ENCODE measurements around the gene RFTN1.
A peak's percentile ranks its signal among the peaks of the same experiment; 100 is the strongest.

Gene RFTN1

DNA sequence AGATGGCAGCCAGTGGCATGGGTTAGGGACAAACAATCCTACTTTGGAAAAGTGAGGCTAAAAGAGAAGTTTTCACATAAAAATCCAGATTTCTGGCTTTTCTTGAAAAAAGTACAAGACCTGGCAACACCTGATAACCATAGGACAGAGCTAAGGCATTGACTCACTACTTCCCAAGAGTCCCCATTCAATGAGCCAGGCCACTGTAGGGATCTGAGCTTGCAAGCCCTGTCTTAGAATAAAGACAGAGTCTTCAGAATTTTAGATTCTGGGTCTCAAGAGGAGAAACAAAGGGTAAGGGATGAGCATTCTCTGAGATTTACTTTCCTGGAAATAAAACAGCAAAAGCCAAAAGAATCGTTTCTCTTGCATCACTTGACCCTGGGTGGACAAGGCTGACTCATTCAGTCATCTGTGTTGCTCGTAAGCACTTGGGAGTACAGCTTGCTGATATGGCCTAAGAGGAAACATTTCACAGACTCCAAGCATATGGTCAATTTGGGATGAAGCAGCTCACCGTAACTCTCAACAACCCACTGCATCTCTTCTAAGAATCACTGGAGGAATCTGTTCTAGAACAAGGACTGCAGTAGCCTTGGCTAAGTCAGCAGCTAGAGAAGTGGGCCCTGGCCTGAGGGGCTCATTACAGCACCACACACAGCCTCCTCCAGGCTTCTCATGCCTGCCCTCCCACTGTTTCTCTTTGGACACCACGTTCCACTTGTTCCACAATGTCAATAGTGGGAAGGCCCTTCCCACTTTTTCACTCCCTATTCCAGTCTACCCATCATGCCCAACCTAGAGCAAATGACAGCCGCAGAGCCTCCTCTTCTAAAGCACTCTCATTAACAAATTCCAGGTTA lies 86.2 kb downstream of the RFTN1 start:
- DNase-seq = no peak

DNA sequence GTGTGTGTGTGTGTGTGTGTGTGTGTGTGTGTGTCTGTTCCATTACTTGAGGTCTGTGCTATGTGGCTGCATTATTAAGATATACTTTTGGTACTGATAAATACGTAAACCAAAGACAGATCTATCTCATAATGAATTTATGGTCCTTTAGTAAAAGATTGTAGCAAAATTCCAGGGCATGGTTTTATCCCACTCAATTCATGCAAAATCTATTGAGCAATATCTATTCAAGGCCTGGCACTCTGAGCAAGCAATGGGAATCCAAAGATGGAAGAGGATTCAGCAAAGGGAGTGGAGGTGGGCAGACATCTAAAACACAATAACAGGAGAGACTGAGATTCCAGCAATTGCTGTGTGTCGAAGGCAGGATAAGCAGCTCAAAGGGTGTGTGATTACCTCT lies 86.8 kb downstream of the RFTN1 start:
- no peak for DNase-seq

DNA sequence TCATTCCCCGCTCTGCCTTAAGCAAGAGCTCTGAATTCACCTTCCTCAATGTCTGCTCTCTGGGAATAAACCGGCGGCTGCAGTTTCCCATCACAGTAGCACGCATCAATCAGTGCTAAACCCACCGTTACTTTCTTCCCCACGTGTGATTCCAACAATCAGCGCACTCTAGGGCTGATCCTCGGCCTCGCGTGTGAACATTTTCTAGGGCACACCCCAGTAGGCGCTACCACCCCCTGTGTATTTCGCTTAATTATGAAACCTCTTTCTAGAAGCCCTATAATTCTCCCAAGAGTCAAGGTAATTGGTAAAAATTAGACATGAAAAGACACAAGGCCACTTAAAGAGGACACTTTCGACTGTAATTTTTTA lies 87.5 kb downstream of the RFTN1 start:
- DNase-seq = no peak

DNA sequence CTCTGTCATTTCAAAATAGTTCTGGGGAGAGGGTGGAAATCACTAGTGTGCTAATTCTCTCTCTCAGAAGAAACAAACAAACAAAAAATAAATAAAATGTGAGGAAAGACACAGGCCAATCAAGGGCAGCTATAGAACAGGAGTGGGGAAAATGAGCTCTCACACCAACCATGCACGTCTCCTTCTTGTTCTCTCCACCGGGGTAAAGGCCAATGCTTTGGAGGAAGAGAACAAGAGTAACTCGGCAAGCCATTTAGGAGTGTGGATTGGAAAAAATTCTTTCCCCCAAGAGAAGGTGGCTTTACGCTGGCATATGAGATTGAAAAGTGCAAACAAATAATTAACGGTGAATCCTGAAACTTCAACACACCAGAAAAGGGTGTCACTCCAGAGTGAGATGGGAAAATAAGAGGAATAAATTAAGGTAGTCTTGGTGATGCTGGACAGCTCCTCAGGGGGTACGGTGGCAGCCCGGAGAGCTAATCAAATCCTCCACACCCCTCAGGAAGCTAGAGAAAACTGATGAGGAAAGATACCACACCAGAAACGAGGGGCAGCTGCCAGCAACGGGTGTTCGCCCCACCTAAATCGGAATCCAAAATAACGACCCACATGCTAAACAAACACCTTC lies 88.0 kb downstream of the RFTN1 start:
- DNase-seq = no peak

DNA sequence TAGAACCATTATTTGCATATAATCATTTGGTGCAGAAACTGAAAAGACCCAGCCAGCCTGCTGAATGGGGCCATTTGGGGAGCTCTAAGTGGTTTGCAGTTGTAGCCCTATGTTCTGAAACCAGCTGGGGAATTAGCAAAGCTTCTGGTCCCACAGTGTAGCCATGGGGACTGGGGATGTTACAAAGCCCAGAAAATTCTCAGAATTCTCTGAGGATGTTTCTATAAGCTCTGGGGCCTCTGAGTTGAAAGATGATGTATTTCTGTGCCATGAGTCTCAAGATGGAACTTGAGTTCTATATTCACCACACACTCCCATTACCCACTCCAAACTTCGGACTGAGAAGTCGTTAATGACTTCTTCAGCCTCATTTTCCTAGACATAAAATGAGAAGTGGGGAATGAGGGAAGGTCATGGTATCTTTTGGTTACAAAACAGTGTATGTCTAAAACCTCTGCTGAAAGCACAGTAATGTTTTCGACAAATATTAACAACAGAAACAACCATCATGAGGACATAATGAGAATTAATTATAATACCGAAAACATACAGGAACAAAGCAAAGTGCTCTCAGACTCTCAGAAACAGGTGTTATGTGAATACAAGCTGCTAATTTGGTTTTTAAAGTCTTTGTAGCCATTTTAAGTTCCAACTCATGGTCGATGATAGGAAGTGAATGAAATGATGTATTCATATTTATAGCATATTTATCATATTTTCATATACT lies 89.4 kb downstream of the RFTN1 start:
- no peak for DNase-seq

DNA sequence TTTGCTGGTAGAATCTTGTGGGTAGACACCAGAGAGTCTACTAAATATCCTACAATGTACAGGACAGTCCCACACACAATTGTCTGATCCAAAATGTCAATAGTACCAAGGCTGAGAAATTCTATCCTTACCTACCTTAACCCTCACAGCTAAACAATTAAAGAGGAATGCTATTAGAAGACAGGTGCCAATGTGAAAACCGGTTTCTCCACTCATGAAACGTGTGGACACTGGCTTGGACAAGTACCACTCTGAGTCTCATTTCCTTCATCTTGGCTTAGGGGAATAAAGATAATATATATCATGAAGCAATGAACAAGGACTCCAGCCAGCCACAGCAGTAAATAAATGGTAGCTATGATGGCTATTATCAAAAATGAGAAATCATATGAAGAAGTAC lies 90.2 kb downstream of the RFTN1 start:
- DNase-seq = no peak

DNA sequence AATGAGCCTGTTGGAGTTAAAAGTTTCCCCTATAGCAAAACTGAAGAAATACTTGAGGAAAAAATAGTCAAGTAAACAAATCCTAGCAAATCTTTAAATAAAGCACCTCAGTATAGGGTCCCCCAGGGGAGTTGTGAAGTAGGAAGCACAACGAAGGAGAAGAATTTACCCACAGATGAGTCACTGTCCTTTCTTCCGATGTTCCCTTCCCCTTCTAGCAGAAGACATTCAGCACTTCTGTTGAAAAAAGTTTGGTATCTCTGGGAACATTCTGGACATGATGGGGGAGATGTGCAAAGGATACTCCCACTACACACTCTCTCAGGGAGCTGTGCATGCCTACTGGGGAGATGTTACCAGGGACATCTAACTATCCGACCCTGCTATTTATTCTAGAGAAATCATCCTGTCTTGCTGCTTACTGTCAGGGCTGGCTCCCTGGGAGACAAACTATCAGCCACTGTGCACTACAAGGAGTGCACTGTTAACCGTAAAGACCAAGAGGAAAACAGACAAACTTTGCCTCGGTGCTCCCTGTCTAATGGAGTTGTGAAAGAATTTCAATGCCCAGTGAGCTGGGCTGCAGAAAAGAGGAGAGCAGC lies 93.8 kb downstream of the RFTN1 start:
- no peak for DNase-seq

DNA sequence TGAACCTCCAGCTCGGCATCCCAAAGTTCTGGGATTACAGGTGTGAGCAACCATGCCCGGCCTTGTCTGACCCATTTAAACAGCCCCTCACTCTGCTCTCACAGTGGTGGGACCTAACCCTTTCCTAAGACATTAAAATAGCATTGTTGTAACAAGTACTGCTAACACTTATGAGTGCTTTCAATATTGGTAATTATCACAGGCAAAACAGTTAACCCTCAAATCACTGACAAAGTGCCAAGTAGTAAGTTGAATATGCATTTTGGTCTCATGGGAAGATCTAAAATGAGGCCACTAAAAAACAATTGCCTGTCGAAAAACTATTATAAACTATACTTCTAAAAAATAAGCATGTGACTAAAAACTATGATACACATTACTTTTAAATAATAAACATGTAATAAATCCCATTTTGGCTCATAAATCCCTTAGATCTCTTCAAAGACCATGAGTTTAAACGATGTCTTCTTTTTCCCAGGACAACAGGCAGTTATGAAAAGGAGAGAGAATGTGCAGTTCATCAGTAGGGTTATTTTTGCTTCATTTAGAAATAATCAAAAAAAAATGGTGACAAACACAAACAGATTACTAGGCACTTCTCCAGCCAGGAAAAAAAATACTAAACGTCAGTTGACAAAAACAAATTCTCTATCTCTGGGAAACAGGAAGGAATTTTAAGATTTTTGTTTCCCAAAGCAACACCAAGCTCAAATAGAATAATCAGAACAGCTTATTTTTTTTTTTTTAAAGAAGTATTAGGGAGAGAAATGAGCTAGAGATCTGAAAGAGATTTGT lies 95.4 kb downstream of the RFTN1 start:
- no peak for DNase-seq

DNA sequence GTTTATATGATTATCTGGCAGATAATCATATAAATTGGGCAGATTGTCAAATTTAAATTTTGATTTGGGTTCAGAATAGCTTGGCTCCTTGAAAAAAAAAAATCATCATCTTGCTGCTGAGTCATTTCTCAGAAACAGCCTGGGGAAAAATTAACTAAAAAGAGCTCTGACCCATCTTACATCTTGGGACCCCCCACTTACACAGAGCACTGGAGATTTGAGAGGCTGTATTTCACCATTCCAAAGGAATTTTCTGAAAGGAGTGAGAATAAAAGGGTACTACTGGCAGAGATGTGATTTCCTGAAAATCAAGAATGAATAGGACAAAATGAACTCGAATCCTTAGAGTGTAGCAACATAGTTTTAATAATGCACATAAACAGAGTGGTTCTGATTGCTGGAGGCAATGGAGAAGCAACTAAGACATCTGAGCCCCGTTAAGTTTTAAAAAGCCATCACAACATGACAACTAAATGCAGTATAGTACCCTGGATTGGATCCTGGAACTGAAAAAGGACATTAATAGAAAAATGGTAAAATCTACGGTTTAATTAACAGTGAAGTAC lies 97.5 kb downstream of the RFTN1 start:
- DNase-seq = no peak

DNA sequence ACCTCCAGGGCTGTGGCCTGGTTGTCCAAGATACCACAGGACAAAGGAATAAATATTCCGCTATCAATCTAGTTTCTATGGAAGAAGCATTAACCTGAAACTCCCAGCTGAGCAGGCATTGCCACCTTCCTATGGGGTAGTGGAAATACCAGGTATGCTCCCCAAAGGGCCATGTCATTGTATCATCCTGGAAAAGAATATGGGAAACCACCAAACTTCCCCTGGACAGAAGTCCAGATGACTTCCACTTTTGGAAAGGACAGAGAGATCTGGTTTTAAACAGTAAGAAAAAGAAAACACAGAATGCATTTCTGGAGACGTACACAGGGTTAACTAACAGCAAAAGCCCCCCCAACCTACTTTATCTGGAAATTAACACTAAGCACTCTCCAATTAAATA lies 100.2 kb downstream of the RFTN1 start:
- DNase-seq = no peak

DNA sequence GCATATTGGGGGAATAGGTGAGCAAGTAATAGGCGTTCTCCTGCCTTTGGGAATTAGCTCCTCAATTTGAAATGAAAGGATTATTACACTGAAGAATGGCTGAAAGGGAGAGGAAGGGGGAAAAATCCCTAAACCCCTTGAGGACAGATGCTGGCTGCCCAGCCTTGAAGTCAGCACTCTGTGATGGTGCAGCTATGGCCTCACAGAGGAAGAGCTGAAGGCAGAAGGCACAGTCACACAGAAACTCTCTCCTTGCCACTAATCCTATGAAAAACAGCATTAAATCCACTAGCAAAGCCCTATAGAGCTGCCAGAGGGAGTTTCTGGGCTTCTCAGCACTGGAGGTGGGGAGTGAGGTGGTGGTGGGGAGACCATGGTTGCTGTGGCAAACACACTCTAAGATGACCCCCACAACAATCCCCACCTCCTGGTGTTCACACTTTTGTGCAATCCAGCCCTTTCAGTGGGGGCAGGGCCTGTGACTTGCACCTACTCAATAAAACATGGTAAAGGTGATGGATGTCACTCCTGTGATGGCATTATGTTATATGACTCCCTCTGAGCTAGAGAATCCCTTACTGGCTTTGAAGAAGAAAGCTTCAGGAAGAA lies 101.2 kb downstream of the RFTN1 start:
- no peak for DNase-seq

DNA sequence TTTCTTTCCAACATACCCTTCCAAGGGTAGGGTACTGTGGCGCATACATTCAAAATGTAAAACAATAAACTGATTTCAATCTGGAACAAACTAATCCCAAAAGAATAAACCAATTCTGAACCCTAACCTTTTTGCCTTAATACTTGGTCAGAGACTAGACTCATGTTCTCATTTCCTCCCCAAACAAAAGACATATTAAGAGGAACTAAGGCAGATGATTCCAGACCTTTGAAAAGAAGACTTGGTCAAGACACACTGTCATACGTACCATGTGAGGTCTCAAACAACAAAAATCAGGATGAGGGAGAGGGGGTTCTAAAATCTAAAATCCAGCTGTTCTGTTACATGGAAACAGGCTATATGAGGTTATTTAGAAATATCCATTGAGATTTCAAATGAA lies 102.1 kb downstream of the RFTN1 start:
- no peak for DNase-seq

DNA sequence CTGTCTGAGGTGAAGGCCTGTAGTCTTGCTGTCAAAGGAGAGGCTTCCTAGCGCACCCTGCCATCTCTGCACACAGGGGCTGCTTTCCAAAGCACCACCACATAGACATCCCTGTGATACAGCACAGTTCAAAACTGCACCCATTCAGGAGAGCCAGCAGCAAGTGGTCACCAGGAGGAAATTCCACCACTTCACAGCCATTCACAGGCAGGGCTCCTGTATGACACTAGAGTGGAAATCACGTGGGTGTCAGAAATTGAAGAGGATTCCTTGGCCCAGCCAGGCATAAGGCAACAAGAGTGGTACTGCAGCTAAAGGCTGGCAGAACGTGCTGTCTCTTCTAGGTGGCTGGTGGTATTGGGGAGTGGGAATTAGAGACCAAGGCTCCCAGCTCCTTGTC lies 102.8 kb downstream of the RFTN1 start:
- no peak for DNase-seq

DNA sequence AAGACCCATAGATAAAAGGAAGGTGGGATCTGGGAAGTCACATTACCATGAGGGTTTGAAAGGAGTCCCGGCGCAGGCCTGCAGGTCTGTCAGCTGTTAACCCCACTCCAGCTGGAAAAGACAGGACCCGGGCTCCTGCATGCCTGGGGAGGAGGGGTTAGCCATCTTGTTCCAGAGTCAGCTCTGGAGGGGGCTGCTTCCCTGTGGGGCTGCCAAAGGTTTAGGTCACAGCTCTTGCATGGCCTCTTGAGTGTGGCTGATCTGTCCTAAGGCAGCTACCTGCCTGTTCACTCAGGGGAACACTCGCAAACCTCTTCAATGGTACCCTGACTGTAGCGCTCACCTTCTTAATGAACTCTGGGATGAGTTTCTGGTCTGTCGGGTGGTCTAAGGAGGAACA lies 104.5 kb downstream of the RFTN1 start:
- no peak for DNase-seq

DNA sequence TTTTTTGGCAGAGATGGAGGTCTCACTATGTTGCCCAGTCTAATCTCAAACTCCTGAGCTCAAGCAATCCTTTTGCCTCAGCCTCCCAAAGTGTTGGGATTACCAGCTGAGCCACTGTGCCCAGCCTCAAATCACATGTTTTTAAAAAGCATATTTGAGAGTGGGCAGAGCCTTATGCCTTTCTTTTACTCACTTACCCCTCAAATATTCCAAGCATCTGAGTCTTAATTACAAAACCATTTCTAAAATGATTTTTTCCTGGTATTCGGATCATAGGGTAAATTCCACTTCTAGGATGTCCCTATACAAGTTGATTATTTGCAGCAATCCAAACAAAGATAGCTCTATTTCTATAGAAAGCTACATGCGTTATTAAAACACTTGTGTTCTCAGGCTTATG lies 106.1 kb downstream of the RFTN1 start:
- DNase-seq = no peak

DNA sequence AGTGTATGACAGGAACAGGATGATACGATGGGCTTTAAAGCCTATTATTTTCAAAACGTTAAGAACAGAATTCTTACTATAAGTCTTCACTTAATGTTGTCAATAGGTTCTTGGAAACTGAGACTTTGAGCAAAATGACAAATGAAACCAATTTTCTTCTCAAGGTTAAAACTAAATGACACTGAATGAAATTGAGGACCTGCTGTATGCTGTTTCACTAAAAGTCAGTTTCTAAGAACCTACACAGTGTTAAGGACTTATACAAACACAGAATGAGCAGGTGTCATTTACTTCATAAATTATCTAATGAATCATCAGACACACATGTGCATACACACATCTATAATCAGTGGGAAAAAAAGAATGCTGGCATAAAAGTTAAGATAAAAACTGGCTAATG lies 106.9 kb downstream of the RFTN1 start:
- peak; percentile 23 for DNase-seq

DNA sequence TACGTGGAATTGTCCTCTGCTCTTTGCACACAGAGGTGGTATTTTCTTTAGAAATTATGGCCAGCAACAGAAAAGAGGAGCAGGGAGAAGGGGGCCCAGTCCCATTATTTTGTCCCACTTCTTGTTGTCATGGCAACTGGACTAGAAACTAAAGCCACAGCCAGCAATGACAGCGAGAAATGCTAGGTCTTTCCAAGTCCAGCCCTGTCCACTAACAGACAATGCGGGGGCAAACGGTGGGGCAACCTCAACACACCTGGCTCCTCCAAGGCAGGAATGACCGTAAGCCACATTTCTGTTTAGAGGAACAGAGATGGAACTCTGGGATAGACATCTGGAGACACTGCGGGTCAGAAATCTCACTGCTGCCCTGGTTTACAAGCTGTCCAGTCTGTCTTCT lies 107.3 kb downstream of the RFTN1 start:
- DNase-seq = no peak

DNA sequence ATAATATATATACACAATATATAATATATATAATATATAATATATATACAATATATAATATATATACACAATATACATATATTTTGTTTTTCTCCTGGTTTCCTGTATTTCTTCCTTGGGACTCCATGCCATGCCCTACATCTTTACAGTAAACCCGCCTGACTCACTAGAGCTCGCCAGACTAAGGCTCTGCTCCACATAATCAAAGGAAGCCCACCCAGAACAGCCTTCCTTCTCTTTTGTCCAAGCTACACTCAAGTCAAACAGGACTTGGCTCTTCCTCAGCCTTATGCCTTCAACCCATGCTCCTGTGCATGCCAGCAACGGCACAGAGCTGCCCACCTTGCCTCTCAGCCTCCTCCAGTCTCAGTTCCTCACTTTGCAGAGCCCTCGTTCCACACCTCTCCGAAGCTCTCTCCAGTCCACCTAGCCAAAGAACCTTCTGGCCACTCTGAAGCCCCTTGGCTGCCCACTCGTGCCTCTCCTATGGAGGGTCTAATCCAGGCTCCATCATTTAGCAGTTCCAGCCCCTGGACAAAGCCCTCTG lies 109.1 kb downstream of the RFTN1 start:
- no peak for DNase-seq

DNA sequence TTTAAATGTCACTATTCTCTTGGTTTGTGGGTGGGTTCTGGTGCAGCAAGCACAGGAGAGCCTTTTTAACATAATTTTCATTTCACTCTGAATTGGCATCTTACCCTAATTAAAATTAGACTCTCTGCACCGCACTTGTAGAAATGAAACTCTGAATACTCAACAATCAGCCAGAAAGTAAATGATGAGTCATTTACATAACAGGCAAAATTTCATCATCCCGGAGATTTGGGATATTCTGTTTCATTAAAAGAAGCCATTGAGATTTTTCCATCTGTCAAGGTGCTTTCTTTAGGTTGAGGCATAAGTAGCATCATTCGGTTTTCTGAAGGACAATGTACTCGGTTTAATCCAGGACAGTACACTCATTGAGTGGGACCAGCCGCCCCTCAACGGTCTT lies 111.0 kb downstream of the RFTN1 start:
- no peak for DNase-seq

DNA sequence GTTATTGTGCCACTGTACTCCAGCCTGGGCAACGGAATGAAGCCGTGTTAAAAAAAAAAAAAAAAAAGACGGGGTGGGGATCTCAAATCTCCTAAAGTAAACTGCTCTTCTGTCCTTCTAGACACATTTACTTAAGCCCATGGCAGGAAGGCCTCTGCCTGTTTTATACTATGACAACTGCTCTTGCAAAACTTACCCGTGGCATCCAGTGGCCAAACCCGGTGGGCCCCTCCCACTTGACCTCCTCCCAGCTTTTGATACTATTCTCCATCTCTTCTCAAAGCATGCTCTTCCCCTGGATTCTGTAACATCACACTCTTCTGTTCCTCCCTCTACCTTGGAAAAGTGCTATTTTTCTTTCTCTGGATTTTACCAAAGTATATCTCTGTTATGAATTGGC lies 112.2 kb downstream of the RFTN1 start:
- no peak for DNase-seq

DNA sequence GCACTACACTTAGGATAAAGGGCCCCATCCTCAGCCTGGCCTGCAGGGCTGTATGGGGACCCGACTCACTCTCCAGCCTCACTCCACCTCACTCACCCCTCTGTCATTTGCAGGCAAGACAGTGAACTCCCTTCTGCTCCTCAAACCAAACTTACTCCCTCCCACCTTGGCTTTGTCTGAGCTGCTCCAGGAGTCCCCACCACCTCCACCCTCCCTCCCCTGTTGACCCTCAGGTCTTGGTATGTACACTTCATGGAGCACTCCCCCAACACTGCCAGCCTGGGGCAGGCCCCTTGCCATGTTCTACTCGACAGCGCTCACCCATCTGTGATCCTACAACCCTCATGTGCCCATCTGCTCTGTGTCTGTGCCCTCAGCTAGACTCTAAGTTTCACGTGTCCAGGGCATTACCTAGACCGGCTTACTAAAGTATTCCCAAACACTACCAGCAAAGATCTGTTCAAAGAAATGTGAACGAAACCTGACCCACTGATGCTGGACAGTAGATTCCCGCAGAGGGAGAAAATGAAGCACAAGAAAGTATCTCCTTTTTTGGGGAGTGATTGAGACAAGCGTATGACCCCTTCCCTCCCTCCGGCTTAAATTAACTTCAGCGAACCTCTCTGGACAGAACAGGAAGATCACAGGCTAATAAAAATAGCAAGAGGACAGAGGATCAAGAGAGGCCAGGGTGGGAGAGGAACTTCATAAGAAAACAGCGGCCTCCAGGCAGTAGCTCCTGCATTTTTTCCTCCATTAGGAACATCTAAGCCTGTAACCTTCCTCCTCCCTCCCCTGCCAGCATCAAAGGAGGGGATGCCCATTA lies 113.2 kb downstream of the RFTN1 start:
- DNase-seq = no peak
